GM12875 (cell line): ENCODE results near the gene USP22.

ENCODE experiments used
- H3K4me3 ChIP-seq: one replicate; pipeline ENCODE4 v1.5.1; 2011; ENCODE audit warnings: low read depth, low read length, control low read depth
- TF ChIP-seq, protein P1 (sequence below): IDR thresholded peaks from 2 replicates; pipeline ENCODE4 v1.5.1; 2011; ENCODE audit warnings: low read depth, mild to moderate bottlenecking, control low read depth, inconsistent platforms, low read length, moderate library complexity, borderline replicate concordance; ENCODE audit not compliant: insufficient read depth

Gene USP22

DNA sequence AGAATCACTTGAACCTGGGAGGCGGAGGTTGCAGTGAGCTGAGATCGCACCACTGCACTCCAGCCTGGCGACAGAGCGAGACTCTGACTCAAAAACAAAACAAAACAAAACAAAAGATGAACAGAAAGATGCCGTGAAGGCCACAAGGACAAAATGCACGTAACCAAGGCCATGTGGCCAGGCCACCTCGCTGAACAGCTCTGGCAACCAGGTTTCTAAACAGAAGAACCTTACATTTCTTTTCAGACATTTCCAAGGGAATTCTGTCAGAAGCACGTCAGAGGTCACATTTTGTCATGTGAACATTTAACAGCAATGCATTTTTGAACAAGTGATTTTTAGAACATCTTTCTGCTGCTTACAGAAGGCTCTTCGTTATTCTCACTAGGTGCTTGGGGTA is 28.8 kb downstream of the USP22 start:
- TF ChIP-seq, protein P1, sequence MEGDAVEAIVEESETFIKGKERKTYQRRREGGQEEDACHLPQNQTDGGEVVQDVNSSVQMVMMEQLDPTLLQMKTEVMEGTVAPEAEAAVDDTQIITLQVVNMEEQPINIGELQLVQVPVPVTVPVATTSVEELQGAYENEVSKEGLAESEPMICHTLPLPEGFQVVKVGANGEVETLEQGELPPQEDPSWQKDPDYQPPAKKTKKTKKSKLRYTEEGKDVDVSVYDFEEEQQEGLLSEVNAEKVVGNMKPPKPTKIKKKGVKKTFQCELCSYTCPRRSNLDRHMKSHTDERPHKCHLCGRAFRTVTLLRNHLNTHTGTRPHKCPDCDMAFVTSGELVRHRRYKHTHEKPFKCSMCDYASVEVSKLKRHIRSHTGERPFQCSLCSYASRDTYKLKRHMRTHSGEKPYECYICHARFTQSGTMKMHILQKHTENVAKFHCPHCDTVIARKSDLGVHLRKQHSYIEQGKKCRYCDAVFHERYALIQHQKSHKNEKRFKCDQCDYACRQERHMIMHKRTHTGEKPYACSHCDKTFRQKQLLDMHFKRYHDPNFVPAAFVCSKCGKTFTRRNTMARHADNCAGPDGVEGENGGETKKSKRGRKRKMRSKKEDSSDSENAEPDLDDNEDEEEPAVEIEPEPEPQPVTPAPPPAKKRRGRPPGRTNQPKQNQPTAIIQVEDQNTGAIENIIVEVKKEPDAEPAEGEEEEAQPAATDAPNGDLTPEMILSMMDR = no peak
- no peak overlapping the region for H3K4me3 ChIP-seq

DNA sequence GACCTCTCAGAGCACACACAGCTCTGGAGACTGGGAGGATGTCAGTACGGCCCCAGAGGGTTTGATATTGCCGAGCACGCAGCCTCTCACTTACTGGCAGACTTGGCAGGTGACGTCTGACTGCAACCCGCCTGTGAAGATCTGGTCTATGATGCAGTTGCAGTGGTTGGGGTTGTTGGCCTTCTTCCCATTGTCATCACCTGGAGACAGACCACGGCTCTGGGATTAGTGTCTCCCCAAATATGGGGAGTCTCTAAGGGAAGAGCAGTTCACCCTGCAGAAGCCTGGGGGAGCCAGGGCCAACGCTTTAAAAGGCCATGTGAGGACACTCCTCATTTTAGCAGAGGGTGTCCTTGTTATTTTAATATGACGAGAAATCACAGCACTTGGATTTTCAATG is 30.1 kb downstream of the USP22 start:
- TF ChIP-seq, protein P1 = no peak
- H3K4me3 ChIP-seq = no peak overlapping the region

DNA sequence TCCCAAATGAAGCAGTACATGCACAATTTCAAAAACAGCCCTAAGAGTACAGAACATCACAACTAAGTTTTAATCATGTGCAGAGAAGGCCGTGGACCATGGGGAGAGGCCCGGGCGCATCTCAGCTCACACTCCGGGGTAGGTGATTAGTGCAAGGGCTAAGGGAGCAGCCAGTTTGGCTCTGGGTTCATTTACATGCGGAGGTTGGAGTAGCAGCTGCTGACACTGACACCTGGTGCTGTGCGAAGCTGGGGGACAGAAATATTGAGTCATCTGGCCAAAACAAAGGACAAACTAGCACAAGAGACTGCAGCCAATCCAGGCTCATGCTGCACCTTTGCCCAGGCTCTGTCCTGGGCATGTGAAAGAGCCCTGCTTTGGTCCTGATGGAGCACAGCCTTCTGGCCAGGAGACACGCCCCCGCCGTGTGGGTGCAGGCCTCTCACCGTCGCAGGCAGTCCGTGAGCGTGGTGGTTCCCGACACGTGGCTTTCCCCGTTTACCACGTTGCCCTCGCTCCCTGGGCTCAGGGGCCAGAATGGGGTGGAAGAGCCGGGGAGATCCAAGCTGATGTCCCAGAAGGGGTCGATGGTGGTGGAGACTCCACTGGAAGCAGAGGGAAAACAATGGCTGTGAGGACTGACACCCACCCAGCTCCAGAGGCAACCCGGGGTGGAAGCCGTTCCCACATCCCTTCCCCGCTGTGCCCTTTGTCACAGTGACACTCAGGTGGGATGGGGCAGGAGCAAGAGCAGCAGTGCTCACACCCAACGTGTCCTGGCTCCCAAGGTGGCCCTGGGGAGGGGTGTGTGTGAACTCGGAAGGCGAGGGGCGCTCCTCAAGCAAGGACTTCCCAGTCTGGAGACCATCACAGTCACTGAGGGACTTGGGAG is 31.9 kb downstream of the USP22 start:
- H3K4me3 ChIP-seq = no peak overlapping the region
- TF ChIP-seq, protein P1 = no peak

GRCh38 chr17:21008992-21009671 is 33.7 kb downstream of the USP22 start:
- TF ChIP-seq, protein P1 = no peak
- H3K4me3 ChIP-seq = no peak overlapping the region

DNA sequence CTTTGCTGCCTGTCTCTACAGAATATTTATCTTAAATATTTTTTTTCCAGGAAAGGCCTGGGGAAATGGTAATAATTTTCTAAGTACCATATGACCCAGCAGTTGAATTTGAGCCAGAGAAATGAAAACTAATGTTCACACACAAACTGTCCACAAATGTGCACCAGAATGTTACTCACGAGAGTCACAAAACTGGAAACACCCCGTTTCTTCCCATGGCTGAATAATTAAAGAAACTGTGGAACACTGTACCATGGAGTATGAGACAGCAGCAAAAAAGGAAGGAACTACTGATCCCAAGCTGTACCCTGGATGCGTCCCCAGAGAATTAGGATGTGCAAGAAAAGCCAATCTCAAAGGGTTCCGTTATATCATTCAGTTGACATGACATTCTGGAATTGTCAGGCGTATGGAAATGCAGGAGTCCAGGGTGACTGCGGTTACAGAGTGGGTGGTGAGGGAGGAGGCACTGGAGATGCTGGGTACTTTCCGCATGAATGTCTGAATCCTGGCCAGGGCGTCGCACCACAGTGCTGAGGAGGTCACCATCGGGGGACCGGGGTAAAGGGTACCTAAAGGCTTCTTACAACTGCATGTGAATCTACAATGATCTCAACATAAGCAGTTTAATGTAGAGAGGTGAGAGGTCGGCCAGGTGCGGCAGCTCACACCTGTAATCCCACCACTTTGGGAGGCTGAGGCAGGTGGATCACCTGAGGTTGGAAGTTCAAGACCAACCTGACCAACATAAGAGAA is 34.5 kb downstream of the USP22 start:
- TF ChIP-seq, protein P1 = no peak

GRCh38 chr17:21007646-21008045 is 35.2 kb downstream of the USP22 start:
- TF ChIP-seq, protein P1 = no peak

More for the DNA sequence above, 34.5 kb downstream of the USP22 start:
- no peak overlapping the region for H3K4me3 ChIP-seq

More at GRCh38 chr17:21007646-21008045, 35.2 kb downstream of the USP22 start:
- no peak overlapping the region for H3K4me3 ChIP-seq
